ENCODE results near the gene CIC.

- TF ChIP-seq FOSL1 (CRISPR knock-in tag; IDR thresholded peaks at IDR 0.05; ENCODE audit: borderline replicate concordance) (no peak), NR3C1 (CRISPR knock-in tag; IDR thresholded peaks at IDR 0.05) (no peak), CTCF (CRISPR knock-in tag; IDR thresholded peaks at IDR 0.05) (no peak), ARID3A (IDR thresholded peaks at IDR 0.05; ENCODE audit: low read depth, low read length) (no peak), RAD21 (CRISPR knock-in tag; IDR thresholded peaks at IDR 0.05) (no peak), RBFOX2 (IDR thresholded peaks at IDR 0.05; ENCODE audit: low read depth, low read length) (no peak), CSRNP1 (CRISPR knock-in tag; IDR thresholded peaks at IDR 0.05) (no peak), POLR2AphosphoS5 (IDR thresholded peaks at IDR 0.05; ENCODE audit: low read depth, low read length) (no peak), BRF2 (CRISPR knock-in tag; IDR thresholded peaks at IDR 0.05) (no peak), SUZ12 (IDR thresholded peaks at IDR 0.05; ENCODE audit: low read depth, low read length) (no peak), THAP7 (CRISPR knock-in tag; IDR thresholded peaks at IDR 0.05) (no peak)
Measured at GRCh38 chr19:42312370-42312769, 43.3 kb downstream of the CIC start.
